ENCODE results near the gene RPTOR.

RPTOR gene

GRCh38 chr17:80908211-80908610, 363.6 kb downstream of the RPTOR start:
- no peaks in the 10 kb centered on the region for H3K27me3 ChIP-seq
- H3K36me3 ChIP-seq: peaks cover 16% of the 10 kb centered on the region
- no peak for TF ChIP-seq CTCF (IDR thresholded peaks at IDR 0.05; ENCODE audit: low read depth, low read length)
- H3K4me1 ChIP-seq: no peaks in the 10 kb centered on the region
- H3K9me3 ChIP-seq: no peaks in the 10 kb centered on the region
- no peak for DNase-seq
- no peak overlapping the region for H3K4me3 ChIP-seq (ENCODE audit: low read depth, low read length)

GRCh38 chr17:80908776-80909175, 364.1 kb downstream of the RPTOR start:
- Histone ChIP-seq H3K9me3 (no peaks in the 10 kb centered on the region), H3K4me3 (ENCODE audit: low read depth, low read length) (no peak overlapping the region), H3K4me1 (no peaks in the 10 kb centered on the region), H3K27me3 (no peaks in the 10 kb centered on the region), H3K36me3 (peaks cover 16% of the 10 kb centered on the region)
- no peak for DNase-seq
- no peak for TF ChIP-seq CTCF (IDR thresholded peaks at IDR 0.05; ENCODE audit: low read depth, low read length)

DNA sequence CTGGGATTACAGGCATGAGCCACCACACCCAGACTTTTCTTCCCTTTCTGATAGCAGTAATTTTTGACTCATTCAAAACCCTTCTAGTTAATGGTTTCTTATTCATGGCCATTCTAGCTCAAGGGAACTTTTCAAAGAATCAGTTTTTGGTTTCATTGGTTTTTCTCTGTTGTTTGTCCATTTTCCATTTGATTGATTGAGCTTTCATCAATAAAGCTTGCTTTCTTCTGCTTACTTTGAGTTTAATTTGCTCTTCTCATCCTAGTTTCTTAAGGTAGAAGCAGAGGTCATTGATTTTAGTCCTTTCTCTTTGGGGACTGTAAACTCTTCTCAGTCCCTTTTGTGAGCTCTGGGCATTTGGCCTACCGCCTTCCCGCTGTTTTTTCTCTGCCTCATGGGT, 365.0 kb downstream of the RPTOR start:
- Histone ChIP-seq H3K9me3 (no peaks in the 10 kb centered on the region), H3K4me3 (ENCODE audit: low read depth, low read length) (no peak overlapping the region), H3K4me1 (no peaks in the 10 kb centered on the region), H3K36me3 (peaks cover 16% of the 10 kb centered on the region), H3K27me3 (no peaks in the 10 kb centered on the region)
- no peak for DNase-seq
- no peak for TF ChIP-seq CTCF (IDR thresholded peaks at IDR 0.05; ENCODE audit: low read depth, low read length)

DNA sequence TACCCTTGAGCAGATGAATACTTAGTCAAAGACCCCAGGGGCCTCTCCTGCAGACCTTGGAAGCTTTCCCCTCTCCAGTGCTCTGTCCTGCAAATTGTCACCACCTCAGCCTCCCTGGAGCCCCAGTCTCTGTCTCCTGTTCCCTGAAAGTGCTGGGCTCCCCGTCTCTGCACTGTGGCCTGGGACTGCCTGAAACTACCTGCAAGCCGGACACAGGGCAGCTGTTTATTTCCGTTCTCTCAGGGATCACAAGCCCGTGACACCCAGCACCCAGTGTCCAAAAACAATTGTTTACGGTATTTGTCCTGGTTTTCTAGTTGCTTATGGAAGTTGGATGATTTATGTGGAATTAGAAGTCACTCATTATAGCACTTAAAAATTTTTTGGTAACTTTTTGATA, 365.4 kb downstream of the RPTOR start:
- DNase-seq: no peak

DNA sequence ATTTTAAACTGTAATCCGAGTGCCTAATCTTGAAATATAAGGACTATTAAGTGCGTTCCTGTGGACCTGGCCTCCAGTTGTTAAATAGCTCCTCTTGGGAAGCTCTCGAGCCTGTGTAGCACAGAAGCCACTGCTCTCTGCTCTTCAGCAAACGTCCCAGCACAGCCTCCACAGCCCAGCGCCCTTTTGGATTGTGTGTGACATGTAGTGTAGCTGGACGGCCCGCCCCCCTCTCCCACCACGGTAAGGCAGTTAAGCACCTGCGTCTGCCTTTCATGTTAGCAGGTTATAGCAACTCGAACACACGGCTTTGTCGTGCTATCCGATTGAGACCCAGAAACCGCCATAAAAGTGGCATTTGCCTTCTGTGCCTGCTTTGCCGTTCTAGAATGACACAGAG, 367.8 kb downstream of the RPTOR start:
- H3K4me3 ChIP-seq (ENCODE audit: low read depth, low read length): no peak overlapping the region

More for the DNA sequence above, 365.4 kb downstream of the RPTOR start:
- Histone ChIP-seq H3K9me3 (no peaks in the 10 kb centered on the region), H3K36me3 (peaks cover 16% of the 10 kb centered on the region), H3K4me1 (no peaks in the 10 kb centered on the region), H3K4me3 (ENCODE audit: low read depth, low read length) (no peak overlapping the region), H3K27me3 (no peaks in the 10 kb centered on the region)
- no peak for TF ChIP-seq CTCF (IDR thresholded peaks at IDR 0.05; ENCODE audit: low read depth, low read length)

More for the DNA sequence above, 367.8 kb downstream of the RPTOR start:
- no peaks in the 10 kb centered on the region for H3K27me3 ChIP-seq
- H3K9me3 ChIP-seq: no peaks in the 10 kb centered on the region
- H3K4me1 ChIP-seq: no peaks in the 10 kb centered on the region
- TF ChIP-seq CTCF (IDR thresholded peaks at IDR 0.05; ENCODE audit: low read depth, low read length): no peak
- peaks cover 16% of the 10 kb centered on the region for H3K36me3 ChIP-seq
- DNase-seq: no peak

Measured in BE2C (cell line).